HepG2 (cell line): ENCODE data around the gene WNT5B. TPM values are rescaled to one million over a fixed set of nuclear protein-coding genes. Genes with fewer than 3 reads are reported as not detected.

Experiments
- AHR ChIP-seq: IDR thresholded peaks from 2 replicates; pipeline ENCODE4 v1.6.1; 2018; ENCODE audit warnings: missing genetic modification reagents, missing compliant biosample characterization
- CREM ChIP-seq, 2 experiments: sonication (generic) in 1 of 2; formaldehyde crosslinking in 1 of 2; IDR thresholded peaks; 2 replicates each; pipeline versions ENCODE4 v1.4.0 to v1.6.1; 2016 to 2020; ENCODE audit warnings: antibody characterized with exemption in 1 of 2, mild to moderate bottlenecking in 1 of 2, missing genetic modification reagents in 1 of 2
- ETV5 ChIP-seq: IDR thresholded peaks from 2 replicates; pipeline ENCODE4 v1.6.1; 2018; ENCODE audit warnings: missing biosample characterization, missing genetic modification reagents, inconsistent platforms, borderline replicate concordance
- FOXM1 ChIP-seq: sonication (generic); formaldehyde crosslinking; IDR thresholded peaks from 2 replicates; pipeline ENCODE4 v1.5.0; 2020; ENCODE audit warnings: missing genetic modification reagents
- MAFK ChIP-seq, 2 experiments: IDR thresholded peaks in 1 of 2; conservative IDR thresholded peaks in 1 of 2; 2 replicates each; pipeline ENCODE4 v1.6.1; 2011; ENCODE audit warnings: improper control_type of control experiment in 2 of 2, low read length in 2 of 2
- MBD4 ChIP-seq: IDR thresholded peaks from 2 replicates; pipeline ENCODE4 v1.6.1; 2012; ENCODE audit warnings: low read length, inconsistent platforms, borderline replicate concordance
- MED1 ChIP-seq: sonication (generic); formaldehyde crosslinking; IDR thresholded peaks from 2 replicates; pipeline ENCODE4 v1.4.0; 2020; ENCODE audit warnings: missing genetic modification reagents
- NAIF1 ChIP-seq: sonication (generic); formaldehyde crosslinking; IDR thresholded peaks from 2 replicates; pipeline ENCODE4 v1.5.0; 2020; ENCODE audit warnings: mild to moderate bottlenecking, missing genetic modification reagents, borderline replicate concordance
- PCBP2 ChIP-seq: fragments of 200-400 bp; formaldehyde crosslinking; optimal IDR thresholded peaks from 2 replicates; pipeline ENCODE3; 2018; ENCODE audit warnings: low read length, low read depth; ENCODE audit not compliant: poor library complexity, severe bottlenecking
- ZBTB7A ChIP-seq: sonication (generic); formaldehyde crosslinking; IDR thresholded peaks from 2 replicates; pipeline ENCODE4 v1.8.0; 2022; ENCODE audit warnings: mild to moderate bottlenecking, missing genetic modification reagents
- ZFP90 ChIP-seq: sonication (generic); formaldehyde crosslinking; IDR thresholded peaks from 2 replicates; pipeline ENCODE4 v1.8.0; 2022; ENCODE audit warnings: missing genetic modification reagents, mild to moderate bottlenecking, inconsistent platforms, borderline replicate concordance
- ZNF333 ChIP-seq: sonication (generic); formaldehyde crosslinking; IDR thresholded peaks from 2 replicates; pipeline ENCODE4 v1.4.0; 2020; ENCODE audit warnings: mild to moderate bottlenecking, missing genetic modification reagents, borderline replicate concordance
- ZNF44 ChIP-seq: sonication (generic); formaldehyde crosslinking; IDR thresholded peaks from 2 replicates; pipeline ENCODE4 v1.5.1; 2020; ENCODE audit warnings: mild to moderate bottlenecking, missing genetic modification reagents
- ZNF570 ChIP-seq: sonication (generic); formaldehyde crosslinking; IDR thresholded peaks from 2 replicates; pipeline ENCODE4 v1.4.0; 2020; ENCODE audit warnings: mild to moderate bottlenecking, missing genetic modification reagents, borderline replicate concordance
- ZNF577 ChIP-seq: sonication (generic); formaldehyde crosslinking; IDR thresholded peaks from 2 replicates; pipeline ENCODE4 v1.4.0; 2020; ENCODE audit warnings: mild to moderate bottlenecking, low read depth, missing genetic modification reagents, borderline replicate concordance
- ZNF616 ChIP-seq: sonication (generic); formaldehyde crosslinking; IDR thresholded peaks from 2 replicates; pipeline ENCODE4 v1.5.0; 2020; ENCODE audit warnings: low read depth, mild to moderate bottlenecking, missing genetic modification reagents
- ZNF660 ChIP-seq: sonication (generic); formaldehyde crosslinking; IDR thresholded peaks from 2 replicates; pipeline ENCODE4 v1.5.1; 2020; ENCODE audit warnings: mild to moderate bottlenecking, low read depth, missing genetic modification reagents, borderline replicate concordance
- ZNF737 ChIP-seq: sonication (generic); formaldehyde crosslinking; IDR thresholded peaks from 2 replicates; pipeline ENCODE4 v1.5.0; 2020; ENCODE audit warnings: missing genetic modification reagents, mild to moderate bottlenecking, borderline replicate concordance
- ZSCAN29 ChIP-seq: sonication (generic); formaldehyde crosslinking; conservative IDR thresholded peaks from 2 replicates; pipeline ENCODE4 v1.4.0; 2020; ENCODE audit warnings: mild to moderate bottlenecking, missing genetic modification reagents
- polyA plus RNA-seq, 8 experiments: library from polyadenylated mRNA; depleted of rRNA in 3 of 8; stranded (reverse) in 7 of 8; unstranded in 1 of 8; fragments of >200 nt; fragmentation: Illumina TruSeq in 4 of 8; extraction: Trizol in 4 of 8; gene quantifications; 2 replicates each; pipeline versions ENCODE4 v1.2.1 to v1.2.3, GENCODE V29; 2011 to 2016; ENCODE audit warnings: low read depth in 4 of 8, missing spikeins in 1 of 8, mixed read lengths in 1 of 8; ENCODE audit not compliant: insufficient read depth in 1 of 8
- total RNA-seq, 5 experiments: library from RNA; depleted of rRNA; stranded (reverse); fragments of >200 nt; fragmentation: Illumina TruSeq; extraction: Trizol; gene quantifications; 2 replicates each; pipeline ENCODE4 v1.2.3, GENCODE V29; 2016; ENCODE audit warnings: low read depth in 1 of 5
- TF ChIP-seq, protein P1 (sequence below): IDR thresholded peaks from 2 replicates; pipeline ENCODE4 v1.6.1; 2016; ENCODE audit warnings: control low read depth
- TF ChIP-seq, protein P2 (sequence below): sonication (generic); formaldehyde crosslinking; conservative IDR thresholded peaks from 2 replicates; pipeline ENCODE4 v1.4.0; 2020; ENCODE audit warnings: mild to moderate bottlenecking, missing genetic modification reagents, moderate library complexity
- TF ChIP-seq, protein P3 (sequence below): sonication (generic); formaldehyde crosslinking; IDR thresholded peaks from 2 replicates; pipeline ENCODE4 v1.5.0; 2020; ENCODE audit warnings: mild to moderate bottlenecking, low read depth, missing genetic modification reagents, borderline replicate concordance
- TF ChIP-seq, protein P4 (sequence below), 2 experiments: sonication (generic) in 1 of 2; formaldehyde crosslinking in 1 of 2; IDR thresholded peaks; 2 replicates each; pipeline versions ENCODE4 v1.4.0 to v1.6.1; 2018 to 2020; ENCODE audit warnings: missing genetic modification reagents in 2 of 2, borderline replicate concordance in 1 of 2, low read depth in 1 of 2, mild to moderate bottlenecking in 1 of 2, missing biosample characterization in 1 of 2

The WNT5B gene
- total and polyA plus RNA-seq, 2 of the 13 experiments (the other 11 are each of a cell fraction or from before 2014, with no cell fraction given): 0.04 TPM; not detected in 1

DNA sequence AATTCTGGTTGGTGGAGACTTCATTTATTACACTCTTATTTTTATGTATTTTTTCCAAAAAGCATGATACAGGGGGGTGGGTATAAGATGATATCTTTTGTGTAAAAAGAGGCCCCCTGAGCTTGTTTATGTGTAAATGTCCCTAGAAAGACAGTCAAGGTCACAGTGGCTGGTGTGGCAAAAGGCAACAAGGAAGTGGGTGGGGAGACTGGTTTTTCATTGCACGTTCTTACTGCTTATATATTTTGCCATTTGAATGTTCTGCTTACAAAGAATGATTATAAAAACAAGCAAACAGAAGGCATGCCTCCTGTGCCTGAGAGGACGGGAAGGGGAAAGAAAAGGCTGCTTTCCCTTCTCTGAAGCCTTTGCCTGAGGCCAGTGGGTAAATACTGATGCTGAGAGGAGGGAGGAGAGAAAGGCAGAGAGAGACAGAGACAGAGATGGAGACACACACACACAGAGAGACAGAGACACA, 37.7 kb downstream of the WNT5B start (continued):
- TF ChIP-seq MBD4 (no peak), ZFP90 (CRISPR knock-in tag) (no peak), FOXM1 (CRISPR knock-in tag) (no peak), MAFK (conservative IDR thresholded peaks at IDR 0.05 in 1 of 2, IDR thresholded peaks at IDR 0.05 in 1 of 2; ENCODE audit: low read length in 2 of 2) (no peak), ETV5 (peak; percentile 57; the same call in 1 of the 2 replicates), ZNF44 (CRISPR knock-in tag) (no peak), NAIF1 (no peak), ZNF660 (no peak), ZSCAN29 (CRISPR knock-in tag) (no peak), ZNF570 (no peak), ZNF577 (CRISPR knock-in tag) (no peak), ZNF616 (no peak), CREM (IDR thresholded peaks at IDR 0.05) (peak; percentile 76), CREM (CRISPR knock-in tag; IDR thresholded peaks at IDR 0.05) (no peak), ZNF333 (CRISPR knock-in tag) (no peak), AHR (no peak), PCBP2 (no peak), MED1 (peak; percentile 88), ZNF737 (no peak), ZBTB7A (CRISPR knock-in tag) (no peak)
- TF ChIP-seq, protein P1, sequence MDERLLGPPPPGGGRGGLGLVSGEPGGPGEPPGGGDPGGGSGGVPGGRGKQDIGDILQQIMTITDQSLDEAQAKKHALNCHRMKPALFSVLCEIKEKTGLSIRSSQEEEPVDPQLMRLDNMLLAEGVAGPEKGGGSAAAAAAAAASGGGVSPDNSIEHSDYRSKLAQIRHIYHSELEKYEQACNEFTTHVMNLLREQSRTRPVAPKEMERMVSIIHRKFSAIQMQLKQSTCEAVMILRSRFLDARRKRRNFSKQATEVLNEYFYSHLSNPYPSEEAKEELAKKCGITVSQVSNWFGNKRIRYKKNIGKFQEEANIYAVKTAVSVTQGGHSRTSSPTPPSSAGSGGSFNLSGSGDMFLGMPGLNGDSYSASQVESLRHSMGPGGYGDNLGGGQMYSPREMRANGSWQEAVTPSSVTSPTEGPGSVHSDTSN: no peak
- TF ChIP-seq, protein P2, sequence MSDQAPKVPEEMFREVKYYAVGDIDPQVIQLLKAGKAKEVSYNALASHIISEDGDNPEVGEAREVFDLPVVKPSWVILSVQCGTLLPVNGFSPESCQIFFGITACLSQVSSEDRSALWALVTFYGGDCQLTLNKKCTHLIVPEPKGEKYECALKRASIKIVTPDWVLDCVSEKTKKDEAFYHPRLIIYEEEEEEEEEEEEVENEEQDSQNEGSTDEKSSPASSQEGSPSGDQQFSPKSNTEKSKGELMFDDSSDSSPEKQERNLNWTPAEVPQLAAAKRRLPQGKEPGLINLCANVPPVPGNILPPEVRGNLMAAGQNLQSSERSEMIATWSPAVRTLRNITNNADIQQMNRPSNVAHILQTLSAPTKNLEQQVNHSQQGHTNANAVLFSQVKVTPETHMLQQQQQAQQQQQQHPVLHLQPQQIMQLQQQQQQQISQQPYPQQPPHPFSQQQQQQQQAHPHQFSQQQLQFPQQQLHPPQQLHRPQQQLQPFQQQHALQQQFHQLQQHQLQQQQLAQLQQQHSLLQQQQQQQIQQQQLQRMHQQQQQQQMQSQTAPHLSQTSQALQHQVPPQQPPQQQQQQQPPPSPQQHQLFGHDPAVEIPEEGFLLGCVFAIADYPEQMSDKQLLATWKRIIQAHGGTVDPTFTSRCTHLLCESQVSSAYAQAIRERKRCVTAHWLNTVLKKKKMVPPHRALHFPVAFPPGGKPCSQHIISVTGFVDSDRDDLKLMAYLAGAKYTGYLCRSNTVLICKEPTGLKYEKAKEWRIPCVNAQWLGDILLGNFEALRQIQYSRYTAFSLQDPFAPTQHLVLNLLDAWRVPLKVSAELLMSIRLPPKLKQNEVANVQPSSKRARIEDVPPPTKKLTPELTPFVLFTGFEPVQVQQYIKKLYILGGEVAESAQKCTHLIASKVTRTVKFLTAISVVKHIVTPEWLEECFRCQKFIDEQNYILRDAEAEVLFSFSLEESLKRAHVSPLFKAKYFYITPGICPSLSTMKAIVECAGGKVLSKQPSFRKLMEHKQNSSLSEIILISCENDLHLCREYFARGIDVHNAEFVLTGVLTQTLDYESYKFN: peak; percentile 81
- TF ChIP-seq, protein P3, sequence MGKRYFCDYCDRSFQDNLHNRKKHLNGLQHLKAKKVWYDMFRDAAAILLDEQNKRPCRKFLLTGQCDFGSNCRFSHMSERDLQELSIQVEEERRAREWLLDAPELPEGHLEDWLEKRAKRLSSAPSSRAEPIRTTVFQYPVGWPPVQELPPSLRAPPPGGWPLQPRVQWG: no peak
- TF ChIP-seq, protein P4, sequence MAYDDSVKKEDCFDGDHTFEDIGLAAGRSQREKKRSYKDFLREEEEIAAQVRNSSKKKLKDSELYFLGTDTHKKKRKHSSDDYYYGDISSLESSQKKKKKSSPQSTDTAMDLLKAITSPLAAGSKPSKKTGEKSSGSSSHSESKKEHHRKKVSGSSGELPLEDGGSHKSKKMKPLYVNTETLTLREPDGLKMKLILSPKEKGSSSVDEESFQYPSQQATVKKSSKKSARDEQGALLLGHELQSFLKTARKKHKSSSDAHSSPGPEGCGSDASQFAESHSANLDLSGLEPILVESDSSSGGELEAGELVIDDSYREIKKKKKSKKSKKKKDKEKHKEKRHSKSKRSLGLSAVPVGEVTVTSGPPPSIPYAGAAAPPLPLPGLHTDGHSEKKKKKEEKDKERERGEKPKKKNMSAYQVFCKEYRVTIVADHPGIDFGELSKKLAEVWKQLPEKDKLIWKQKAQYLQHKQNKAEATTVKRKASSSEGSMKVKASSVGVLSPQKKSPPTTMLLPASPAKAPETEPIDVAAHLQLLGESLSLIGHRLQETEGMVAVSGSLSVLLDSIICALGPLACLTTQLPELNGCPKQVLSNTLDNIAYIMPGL (CRISPR knock-in tag; IDR thresholded peaks at IDR 0.05; ENCODE audit: borderline replicate concordance in 1 of 2, low read depth in 1 of 2): peak in 1 of 2 experiments; percentile 32; a peak in 1 of 4 replicates
